HG03565 (cell line): Measurements from ENCODE around the gene GPR137B.

Experiments
- ATAC-seq: cut with Tn5 transposase; IDR thresholded peaks from one replicate; pipeline ENCODE4 v1.9.1; 2021; ENCODE audit warnings: mild to moderate bottlenecking, moderate library complexity; ENCODE audit not compliant: unreplicated experiment

The GPR137B gene

GRCh38 chr1:236113324-236114032, 28.9 kb upstream of the GPR137B start:
- ATAC-seq = no peak

GRCh38 chr1:236114076-236114747, 28.1 kb upstream of the GPR137B start:
- ATAC-seq = no peak

- ATAC-seq = no peak
These were observed 24.6 kb upstream of the GPR137B start for GRCh38 chr1:236117710-236118109.

GRCh38 chr1:236119943-236120484, 22.3 kb upstream of the GPR137B start:
- ATAC-seq = no peak

GRCh38 chr1:236120721-236121153, 21.6 kb upstream of the GPR137B start:
- peak; percentile 51 for ATAC-seq

- ATAC-seq = peak; percentile 49
These were observed 20.2 kb upstream of the GPR137B start for GRCh38 chr1:236122176-236122575.

- ATAC-seq = no peak
These were observed 18.8 kb upstream of the GPR137B start for GRCh38 chr1:236123563-236123962.

GRCh38 chr1:236124965-236125364, 17.4 kb upstream of the GPR137B start:
- ATAC-seq = peak; percentile 27

- no peak for ATAC-seq
These were observed 15.3 kb upstream of the GPR137B start for GRCh38 chr1:236127045-236127444.

GRCh38 chr1:236128646-236129178, 13.6 kb upstream of the GPR137B start:
- no peak for ATAC-seq

GRCh38 chr1:236129306-236129705, 13.0 kb upstream of the GPR137B start:
- ATAC-seq = no peak

GRCh38 chr1:236130372-236130771, 12.0 kb upstream of the GPR137B start:
- ATAC-seq = no peak

- no peak for ATAC-seq
These were observed 10.4 kb upstream of the GPR137B start for GRCh38 chr1:236131916-236132315.

GRCh38 chr1:236132420-236133046, 9.8 kb upstream of the GPR137B start:
- ATAC-seq = no peak

- no peak for ATAC-seq
These were observed 9.0 kb upstream of the GPR137B start for GRCh38 chr1:236133339-236133738.

- no peak for ATAC-seq
These were observed 8.5 kb upstream of the GPR137B start for GRCh38 chr1:236133802-236134201.

GRCh38 chr1:236137285-236137852, 5.0 kb upstream of the GPR137B start:
- ATAC-seq = no peak

- no peak for ATAC-seq
These were observed 2.8 kb upstream of the GPR137B start for GRCh38 chr1:236139495-236139894.

GRCh38 chr1:236140705-236141446, 1.5 kb upstream of the GPR137B start:
- no peak for ATAC-seq

- ATAC-seq = no peak
These were observed 689 bp upstream of the GPR137B start for GRCh38 chr1:236141447-236142252.
